Measurements from ENCODE around the gene AFAP1.

Gene AFAP1

GRCh38 chr4:7716010-7716721 is 223.5 kb downstream of the AFAP1 start:
- DNase-seq (ENCODE audit: low read depth), result no peak

GRCh38 chr4:7715271-7716009 is 224.2 kb downstream of the AFAP1 start:
- no peak for DNase-seq (ENCODE audit: low read depth)

GRCh38 chr4:7714738-7715137 is 224.9 kb downstream of the AFAP1 start:
- no peak for DNase-seq (ENCODE audit: low read depth)

GRCh38 chr4:7714176-7714575 is 225.5 kb downstream of the AFAP1 start:
- DNase-seq (ENCODE audit: low read depth), result no peak

GRCh38 chr4:7713757-7714156 is 225.9 kb downstream of the AFAP1 start:
- no peak for DNase-seq (ENCODE audit: low read depth)

- no peak for DNase-seq (ENCODE audit: low read depth)
These were observed 227.5 kb downstream of the AFAP1 start for GRCh38 chr4:7712021-7712671.

- no peak for DNase-seq (ENCODE audit: low read depth)
These were observed 228.2 kb downstream of the AFAP1 start for GRCh38 chr4:7711307-7711963.

- DNase-seq (ENCODE audit: low read depth), result no peak
These were observed 228.9 kb downstream of the AFAP1 start for GRCh38 chr4:7710576-7711306.

- DNase-seq (ENCODE audit: low read depth), result no peak
These were observed 229.5 kb downstream of the AFAP1 start for GRCh38 chr4:7710126-7710525.

- DNase-seq (ENCODE audit: low read depth), result no peak
These were observed 230.2 kb downstream of the AFAP1 start for GRCh38 chr4:7709431-7709830.

GRCh38 chr4:7708981-7709380 is 230.7 kb downstream of the AFAP1 start:
- DNase-seq (ENCODE audit: low read depth), result no peak
